ENCODE results near the gene INPP5E.

INPP5E gene

DNA sequence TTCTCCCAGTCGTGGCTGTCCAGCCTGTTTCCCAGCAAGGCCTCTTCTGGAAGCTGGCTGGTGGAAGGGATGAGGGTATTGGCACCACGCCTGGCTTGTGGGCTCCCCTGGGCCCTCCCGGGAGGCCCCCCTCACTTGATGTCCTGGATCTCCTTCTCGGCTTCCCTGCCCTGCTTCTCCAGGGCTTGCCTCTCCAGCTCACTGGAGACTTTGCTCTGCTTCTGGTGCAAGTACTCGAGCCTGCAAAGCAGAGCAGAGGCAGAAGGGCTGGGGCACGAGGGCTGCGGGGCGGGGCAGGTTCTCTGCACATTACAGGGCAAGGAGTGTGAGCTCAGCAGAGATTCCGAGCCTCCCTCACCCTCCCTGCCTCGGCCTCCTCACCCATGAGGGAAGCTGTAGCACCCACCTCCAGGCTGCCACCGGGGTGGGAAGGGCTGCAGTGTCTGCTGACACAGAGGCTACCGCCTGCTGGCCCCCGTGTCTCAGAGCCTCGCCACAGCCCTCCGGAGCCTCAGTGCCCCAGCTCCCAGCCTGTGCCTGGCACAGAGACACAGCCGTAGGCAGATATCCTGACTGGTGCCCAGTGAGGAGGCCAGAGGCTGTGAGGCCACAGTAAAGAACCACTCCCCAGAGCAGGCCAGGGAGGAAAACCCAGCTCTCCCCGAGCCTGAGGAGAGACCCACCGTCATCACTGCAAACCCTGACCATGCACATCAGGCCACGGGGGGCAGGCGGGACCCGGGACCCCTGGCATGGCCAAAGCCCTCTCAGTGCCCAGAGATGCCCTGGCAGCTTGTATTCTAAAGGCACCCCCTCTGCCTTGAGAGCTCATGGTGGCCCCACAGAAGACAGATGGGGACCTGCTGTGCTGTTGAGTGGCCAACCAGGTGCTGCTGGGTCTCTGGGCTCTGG, 46.9 kb downstream of the INPP5E start:
- TF ChIP-seq CTCF (IDR thresholded peaks at IDR 0.05; ENCODE audit: low read depth, low read length) = no peak
- no peak overlapping the region for H3K4me3 ChIP-seq (replicated peaks in 1 of 2; ENCODE audit: low read depth in 2 of 2, low read length in 2 of 2)
- DNase-seq (ENCODE audit: low read depth in 2 of 2) = peak in 1 of 2 donors; percentile 17

DNA sequence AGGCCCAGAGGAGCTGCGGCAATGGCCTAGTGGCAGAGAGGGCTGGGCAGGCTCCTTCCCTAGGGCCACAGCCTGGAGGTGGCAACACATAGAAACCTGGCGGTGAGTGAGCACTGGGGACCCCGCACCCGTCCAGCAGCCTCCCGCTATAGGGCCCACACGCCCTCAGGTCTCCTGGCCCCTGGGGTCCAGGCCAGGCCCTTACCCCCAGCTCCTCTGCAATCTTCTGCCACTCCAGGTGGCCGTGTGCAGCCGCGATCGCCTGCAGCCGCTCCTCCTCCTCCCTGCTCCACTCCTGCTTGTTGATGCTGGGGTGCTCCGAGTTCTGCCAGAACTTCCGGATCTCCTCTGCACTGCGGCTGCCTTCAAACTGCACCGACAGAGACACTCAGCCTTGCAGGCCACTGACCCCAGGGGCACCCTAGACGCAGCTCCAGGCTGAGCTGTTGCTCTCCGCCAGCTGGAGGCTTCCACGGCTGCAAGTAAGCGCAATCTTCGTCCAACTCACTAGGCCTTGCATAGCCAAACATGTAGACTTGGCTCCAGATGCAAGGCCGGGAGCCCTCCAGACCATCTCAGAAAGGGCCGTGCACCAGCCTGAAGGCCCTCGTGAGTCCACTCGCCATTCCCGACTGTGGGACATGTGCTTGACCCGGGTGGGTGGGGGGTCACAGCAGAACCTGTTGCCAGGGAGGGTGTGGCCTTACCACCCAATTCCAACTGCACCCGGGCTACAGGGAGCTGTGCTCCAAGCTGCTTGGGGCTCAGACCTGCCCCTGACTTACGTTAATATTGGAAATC, 47.7 kb downstream of the INPP5E start:
- TF ChIP-seq CTCF (IDR thresholded peaks at IDR 0.05; ENCODE audit: low read depth, low read length) = no peak
- no peak overlapping the region for H3K4me3 ChIP-seq (replicated peaks in 1 of 2; ENCODE audit: low read depth in 2 of 2, low read length in 2 of 2)
- DNase-seq (ENCODE audit: low read depth in 2 of 2) = no peak

DNA sequence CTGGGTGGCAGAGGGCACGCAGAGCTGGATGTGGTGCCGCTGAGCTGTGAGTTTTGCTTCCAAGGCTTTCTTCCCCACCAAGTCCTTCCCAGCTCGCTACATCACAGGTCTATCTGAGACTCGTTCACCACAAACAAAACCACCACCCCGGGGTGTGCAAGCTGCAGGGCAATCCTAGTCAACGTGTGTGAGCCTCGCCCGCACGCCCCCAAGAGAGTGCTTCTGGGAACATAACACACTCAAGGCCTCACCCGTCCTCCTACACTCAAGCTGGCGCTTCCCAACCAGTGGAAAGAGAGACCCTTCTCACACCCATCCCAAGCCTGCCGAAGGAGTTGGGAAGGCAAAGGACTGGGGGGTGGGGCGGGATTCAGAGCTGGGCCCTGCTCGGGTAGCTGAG, 50.2 kb downstream of the INPP5E start:
- no peak for DNase-seq (ENCODE audit: low read depth in 2 of 2)
- no peak for TF ChIP-seq CTCF (IDR thresholded peaks at IDR 0.05; ENCODE audit: low read depth, low read length)
- H3K4me3 ChIP-seq (replicated peaks in 1 of 2; ENCODE audit: low read depth in 2 of 2, low read length in 2 of 2) = no peak overlapping the region

GRCh38 chr9:136387217-136387616, 52.4 kb downstream of the INPP5E start:
- no peak for DNase-seq (ENCODE audit: low read depth in 2 of 2)
- TF ChIP-seq CTCF (IDR thresholded peaks at IDR 0.05; ENCODE audit: low read depth, low read length) = no peak
- H3K4me3 ChIP-seq (replicated peaks in 1 of 2; ENCODE audit: low read depth in 2 of 2, low read length in 2 of 2) = no peak overlapping the region

GRCh38 chr9:136386018-136386417, 53.6 kb downstream of the INPP5E start:
- no peak overlapping the region for H3K4me3 ChIP-seq (replicated peaks in 1 of 2; ENCODE audit: low read depth in 2 of 2, low read length in 2 of 2)
- DNase-seq (ENCODE audit: low read depth in 2 of 2) = no peak
- no peak for TF ChIP-seq CTCF (IDR thresholded peaks at IDR 0.05; ENCODE audit: low read depth, low read length)

- no peak overlapping the region for H3K4me3 ChIP-seq (replicated peaks in 1 of 2; ENCODE audit: low read depth in 2 of 2, low read length in 2 of 2)
- no peak for TF ChIP-seq CTCF (IDR thresholded peaks at IDR 0.05; ENCODE audit: low read depth, low read length)
- DNase-seq (ENCODE audit: low read depth in 2 of 2) = no peak
Measured at GRCh38 chr9:136385015-136385414, 54.6 kb downstream of the INPP5E start.

Measured in cardiac fibroblast (primary cell).